ENCODE results near the gene ITSN2.

DNA sequence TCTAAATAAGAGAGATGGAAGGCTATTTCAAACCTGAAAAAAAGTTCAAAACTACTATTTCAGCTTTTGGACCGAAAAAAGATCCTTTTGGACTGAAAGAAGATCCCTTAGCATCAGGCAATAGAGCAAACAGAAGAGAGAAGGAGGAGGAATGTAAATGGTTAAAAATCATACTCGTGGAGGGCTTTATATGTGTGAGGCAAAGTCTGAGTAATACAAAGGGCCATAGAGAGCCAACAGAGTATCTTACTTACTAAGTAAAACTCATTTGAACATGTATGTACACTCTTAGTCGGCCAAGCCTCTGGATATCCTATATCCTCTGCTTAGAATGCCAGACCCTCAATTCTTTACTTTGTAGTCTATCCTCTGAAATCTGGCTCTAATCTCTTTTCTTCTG, 55.7 kb downstream of the ITSN2 start:
- TF ChIP-seq, protein P1, sequence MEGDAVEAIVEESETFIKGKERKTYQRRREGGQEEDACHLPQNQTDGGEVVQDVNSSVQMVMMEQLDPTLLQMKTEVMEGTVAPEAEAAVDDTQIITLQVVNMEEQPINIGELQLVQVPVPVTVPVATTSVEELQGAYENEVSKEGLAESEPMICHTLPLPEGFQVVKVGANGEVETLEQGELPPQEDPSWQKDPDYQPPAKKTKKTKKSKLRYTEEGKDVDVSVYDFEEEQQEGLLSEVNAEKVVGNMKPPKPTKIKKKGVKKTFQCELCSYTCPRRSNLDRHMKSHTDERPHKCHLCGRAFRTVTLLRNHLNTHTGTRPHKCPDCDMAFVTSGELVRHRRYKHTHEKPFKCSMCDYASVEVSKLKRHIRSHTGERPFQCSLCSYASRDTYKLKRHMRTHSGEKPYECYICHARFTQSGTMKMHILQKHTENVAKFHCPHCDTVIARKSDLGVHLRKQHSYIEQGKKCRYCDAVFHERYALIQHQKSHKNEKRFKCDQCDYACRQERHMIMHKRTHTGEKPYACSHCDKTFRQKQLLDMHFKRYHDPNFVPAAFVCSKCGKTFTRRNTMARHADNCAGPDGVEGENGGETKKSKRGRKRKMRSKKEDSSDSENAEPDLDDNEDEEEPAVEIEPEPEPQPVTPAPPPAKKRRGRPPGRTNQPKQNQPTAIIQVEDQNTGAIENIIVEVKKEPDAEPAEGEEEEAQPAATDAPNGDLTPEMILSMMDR (IDR thresholded peaks at IDR 0.05), result no peak
- no peak for TF ChIP-seq POLR2A (IDR thresholded peaks at IDR 0.05)
